Fibroblast of lung (primary cell): Measurements from ENCODE around the gene AP5B1.

Experiments used
- CTCF ChIP-seq, 2 donors: IDR thresholded peaks in 1 of 2; conservative IDR thresholded peaks in 1 of 2; 1 replicate in 1 of 2; 2 replicates in 1 of 2; pipeline ENCODE4 v1.5.1; 2011 to 2012; ENCODE audit warnings: low read length in 2 of 2, control low read depth in 1 of 2, inconsistent platforms in 1 of 2, low read depth in 1 of 2, mild to moderate bottlenecking in 1 of 2
- EZH2 ChIP-seq: IDR thresholded peaks from 2 replicates; pipeline ENCODE4 v1.5.1; 2012; ENCODE audit warnings: low read length, control low read depth, mild to moderate bottlenecking; ENCODE audit errors: missing control alignments

- TF ChIP-seq EZH2 (no peak), CTCF (conservative IDR thresholded peaks at IDR 0.05 in 1 of 2, IDR thresholded peaks at IDR 0.05 in 1 of 2; ENCODE audit: low read depth in 1 of 2, low read length in 2 of 2) (no peak)
These were observed 2.0 kb upstream of the AP5B1 start for GRCh38 chr11:65782816-65783228.
